Measurements from ENCODE around the gene MGST1. TPM values are rescaled to one million over a fixed set of nuclear protein-coding genes. Genes with fewer than 3 reads are reported as not detected.

Gene MGST1
- polyA plus RNA-seq, 2 of the 4 experiments (the other 2 are of a cell fraction), result 949 to 1,309 TPM

GRCh38 chr12:16347391-16348298, at the start of gene MGST1 (continued):
- no peak for TF ChIP-seq ELK1 (IDR thresholded peaks at IDR 0.05; ENCODE audit: low read depth, low read length)
- TF ChIP-seq ZC3H11A (IDR thresholded peaks at IDR 0.05), result no peak
- TF ChIP-seq EP300 (IDR thresholded peaks at IDR 0.05), result no peak
- TF ChIP-seq CHD2 (IDR thresholded peaks at IDR 0.05; ENCODE audit: low read length, partially characterized antibody), result no peak
- no peak for TF ChIP-seq CBX2 (IDR thresholded peaks at IDR 0.05; ENCODE audit: borderline replicate concordance, low read depth)
- TF ChIP-seq NPAS2 (CRISPR knock-in tag; IDR thresholded peaks at IDR 0.05; ENCODE audit: borderline replicate concordance), result no peak
- TF ChIP-seq CEBPB (IDR thresholded peaks at IDR 0.05), result no peak
- no peak for TF ChIP-seq ATOH8 (CRISPR knock-in tag; IDR thresholded peaks at IDR 0.05; ENCODE audit: low read depth)
- TF ChIP-seq ZFP36 (IDR thresholded peaks at IDR 0.05; ENCODE audit: borderline replicate concordance, partially characterized antibody), result no peak
- TF ChIP-seq NR3C1 (IDR thresholded peaks at IDR 0.05), result no peak
- TF ChIP-seq SMC3 (IDR thresholded peaks at IDR 0.05), result no peak
- no peak for TF ChIP-seq HMGXB4 (CRISPR knock-in tag; IDR thresholded peaks at IDR 0.05; ENCODE audit: borderline replicate concordance)
- no peak for TF ChIP-seq SREBF2 (IDR thresholded peaks at IDR 0.05)
- no peak for TF ChIP-seq ZNF302 (CRISPR knock-in tag; IDR thresholded peaks at IDR 0.05)
- TF ChIP-seq MAZ (IDR thresholded peaks at IDR 0.05; ENCODE audit: borderline replicate concordance, low read depth, low read length), result no peak
- no peak for TF ChIP-seq ESRRA (IDR thresholded peaks at IDR 0.05; ENCODE audit: borderline replicate concordance, low read length)
- TF ChIP-seq CHD4 (IDR thresholded peaks at IDR 0.05; ENCODE audit: borderline replicate concordance), result no peak
- TF ChIP-seq E2F6 (IDR thresholded peaks at IDR 0.05; ENCODE audit: borderline replicate concordance, low read depth), result no peak; the same call in none of the 2 replicates
- no peak for TF ChIP-seq CTCF (IDR thresholded peaks at IDR 0.05)
- TF ChIP-seq HOXB13 (CRISPR knock-in tag; IDR thresholded peaks at IDR 0.05; ENCODE audit: low read depth), result no peak
- 0 out of 2 replicates have a peak, but pooled peaks have one; percentile 60 for TF ChIP-seq RARB (CRISPR knock-in tag; IDR thresholded peaks at IDR 0.05)
- no peak for TF ChIP-seq EHF (CRISPR knock-in tag; IDR thresholded peaks at IDR 0.05)
- TF ChIP-seq FOSB (CRISPR knock-in tag; IDR thresholded peaks at IDR 0.05), result peak; percentile 70; the same call in 1 of the 2 replicates
- TF ChIP-seq FOSL2 (IDR thresholded peaks at IDR 0.05), result no peak
- no peak for TF ChIP-seq FOSL2 (CRISPR knock-in tag; IDR thresholded peaks at IDR 0.05)

All from A549 (cell line).